ENCODE data around the gene SORCS3.

DNA sequence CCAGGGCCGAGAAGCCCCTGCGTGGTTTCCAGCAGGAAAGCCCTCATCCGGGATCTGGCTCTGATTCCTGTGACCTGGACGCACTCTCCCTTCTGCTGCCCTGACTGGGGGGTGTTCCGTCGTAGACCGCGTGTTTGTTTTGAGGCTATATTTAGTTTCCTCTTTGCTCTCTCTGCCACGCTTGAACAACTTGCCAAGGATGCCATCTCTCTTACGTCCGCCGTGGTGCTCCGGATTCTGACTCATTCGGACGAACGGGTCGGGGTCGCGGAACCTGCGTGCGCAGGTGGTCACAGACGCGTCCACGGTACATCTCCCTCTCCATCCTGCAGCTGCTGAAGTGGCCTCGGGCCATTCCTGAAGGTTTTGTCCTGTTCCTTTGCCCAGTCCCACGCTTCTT is 10.4 kb upstream of the SORCS3 start:
- TF ChIP-seq, protein P1, sequence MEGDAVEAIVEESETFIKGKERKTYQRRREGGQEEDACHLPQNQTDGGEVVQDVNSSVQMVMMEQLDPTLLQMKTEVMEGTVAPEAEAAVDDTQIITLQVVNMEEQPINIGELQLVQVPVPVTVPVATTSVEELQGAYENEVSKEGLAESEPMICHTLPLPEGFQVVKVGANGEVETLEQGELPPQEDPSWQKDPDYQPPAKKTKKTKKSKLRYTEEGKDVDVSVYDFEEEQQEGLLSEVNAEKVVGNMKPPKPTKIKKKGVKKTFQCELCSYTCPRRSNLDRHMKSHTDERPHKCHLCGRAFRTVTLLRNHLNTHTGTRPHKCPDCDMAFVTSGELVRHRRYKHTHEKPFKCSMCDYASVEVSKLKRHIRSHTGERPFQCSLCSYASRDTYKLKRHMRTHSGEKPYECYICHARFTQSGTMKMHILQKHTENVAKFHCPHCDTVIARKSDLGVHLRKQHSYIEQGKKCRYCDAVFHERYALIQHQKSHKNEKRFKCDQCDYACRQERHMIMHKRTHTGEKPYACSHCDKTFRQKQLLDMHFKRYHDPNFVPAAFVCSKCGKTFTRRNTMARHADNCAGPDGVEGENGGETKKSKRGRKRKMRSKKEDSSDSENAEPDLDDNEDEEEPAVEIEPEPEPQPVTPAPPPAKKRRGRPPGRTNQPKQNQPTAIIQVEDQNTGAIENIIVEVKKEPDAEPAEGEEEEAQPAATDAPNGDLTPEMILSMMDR (IDR thresholded peaks at IDR 0.05; ENCODE audit: low read depth, low read length, poor library complexity, severe bottlenecking), result no peak
- TF ChIP-seq EZH2phosphoT487 (IDR thresholded peaks at IDR 0.05; ENCODE audit: borderline replicate concordance, low read length), result no peak
